H9 (cell line): ENCODE results near the gene ACTR2. TPM values are rescaled to one million over a fixed set of nuclear protein-coding genes. Genes with fewer than 3 reads are reported as not detected.

Source experiments
- DNase-seq: peaks from one replicate; pipeline ENCODE4 v3.0.0-alpha.2; 2017
- H2AFZ ChIP-seq: one replicate; pipeline ENCODE4 v1.6.1; 2013; ENCODE audit warnings: mild to moderate bottlenecking, low read length, control low read depth, moderate library complexity
- H2AK5ac ChIP-seq: 2 replicates; pipeline ENCODE4 v1.6.1; 2013; ENCODE audit warnings: low read length, control low read depth, mixed read lengths; ENCODE audit not compliant: insufficient read length
- H2BK120ac ChIP-seq: one replicate; pipeline ENCODE4 v1.6.1; 2013; ENCODE audit warnings: low read depth, mild to moderate bottlenecking, low read length, control low read depth, inconsistent platforms; ENCODE audit not compliant: poor library complexity, severe bottlenecking
- H2BK12ac ChIP-seq: 2 replicates; pipeline ENCODE4 v1.6.1; 2013; ENCODE audit warnings: low read length, control low read depth, mixed read lengths, low read depth; ENCODE audit not compliant: insufficient read length
- H2BK15ac ChIP-seq: 2 replicates; pipeline ENCODE4 v1.6.1; 2013; ENCODE audit warnings: low read depth, low read length, control low read depth
- H2BK20ac ChIP-seq: one replicate; pipeline ENCODE4 v1.6.1; 2013; ENCODE audit warnings: low read depth, mild to moderate bottlenecking, low read length, control low read depth, inconsistent platforms; ENCODE audit not compliant: poor library complexity, severe bottlenecking
- H2BK5ac ChIP-seq: 2 replicates; pipeline ENCODE4 v1.6.1; 2013; ENCODE audit warnings: low read length, control low read depth, mixed read lengths; ENCODE audit not compliant: insufficient read length
- H3K14ac ChIP-seq: 2 replicates; pipeline ENCODE4 v1.6.1; 2013; ENCODE audit warnings: low read length, control low read depth; ENCODE audit not compliant: insufficient read depth
- H3K18ac ChIP-seq: 2 replicates; pipeline ENCODE4 v1.6.1; 2013; ENCODE audit warnings: low read depth, mild to moderate bottlenecking, mixed read lengths, low read length, control low read depth; ENCODE audit not compliant: insufficient read length
- H3K23ac ChIP-seq: 2 replicates; pipeline ENCODE4 v1.6.1; 2013; ENCODE audit warnings: low read length, control low read depth, mixed read lengths, low read depth; ENCODE audit not compliant: insufficient read length
- H3K23me2 ChIP-seq: 2 replicates; pipeline ENCODE4 v1.6.1; 2013; ENCODE audit warnings: low read depth, mild to moderate bottlenecking, mixed read lengths, low read length, control low read depth; ENCODE audit not compliant: insufficient read length, poor library complexity, severe bottlenecking
- H3K27ac ChIP-seq: 2 replicates; pipeline ENCODE4 v1.5.1; 2013; ENCODE audit warnings: low read length, control low read depth, mixed read lengths, low read depth; ENCODE audit not compliant: insufficient read length
- H3K27me3 ChIP-seq: 2 replicates; pipeline ENCODE4 v1.6.1; 2013; ENCODE audit warnings: low read length, control low read depth, inconsistent platforms; ENCODE audit not compliant: insufficient read depth
- H3K4ac ChIP-seq: 2 replicates; pipeline ENCODE4 v1.6.1; 2013; ENCODE audit warnings: low read depth, mild to moderate bottlenecking, control low read depth, inconsistent platforms, low read length, moderate library complexity
- H3K4me1 ChIP-seq: 2 replicates; pipeline ENCODE4 v1.6.1; 2013; ENCODE audit warnings: low read length, control low read depth, inconsistent platforms; ENCODE audit not compliant: insufficient read depth
- H3K4me2 ChIP-seq: 2 replicates; pipeline ENCODE4 v1.6.1; 2013; ENCODE audit warnings: low read length, control low read depth, mixed read lengths; ENCODE audit not compliant: insufficient read length, insufficient read depth
- H3K56ac ChIP-seq: 2 replicates; pipeline ENCODE4 v1.6.1; 2013; ENCODE audit warnings: low read depth, mild to moderate bottlenecking, mixed read lengths, low read length, control low read depth; ENCODE audit not compliant: insufficient read length
- H3K79me1 ChIP-seq: 2 replicates; pipeline ENCODE4 v1.6.1; 2013; ENCODE audit warnings: low read depth, mild to moderate bottlenecking, moderate library complexity, low read length, control low read depth, inconsistent platforms; ENCODE audit not compliant: insufficient read depth, poor library complexity, severe bottlenecking
- H3K79me2 ChIP-seq: 2 replicates; pipeline ENCODE4 v1.6.1; 2013; ENCODE audit warnings: low read length, control low read depth, inconsistent platforms; ENCODE audit not compliant: insufficient read depth
- H3K9ac ChIP-seq: 2 replicates; pipeline ENCODE4 v1.6.1; 2013; ENCODE audit warnings: low read length, control low read depth, mixed read lengths; ENCODE audit not compliant: insufficient read length; ENCODE audit errors: extremely low read depth
- H3K9me3 ChIP-seq: one replicate; pipeline ENCODE4 v1.6.1; 2013; ENCODE audit warnings: low read depth, low read length, inconsistent platforms; ENCODE audit not compliant: control insufficient read depth
- H3T11ph ChIP-seq: one replicate; pipeline ENCODE4 v1.6.1; 2013; ENCODE audit warnings: mild to moderate bottlenecking, low read length, control low read depth, inconsistent platforms
- H4K20me1 ChIP-seq: one replicate; pipeline ENCODE4 v1.6.1; 2013; ENCODE audit not compliant: control insufficient read depth, insufficient read length, insufficient read depth
- H4K5ac ChIP-seq: 2 replicates; pipeline ENCODE4 v1.6.1; 2013; ENCODE audit warnings: low read depth, mild to moderate bottlenecking, mixed read lengths, low read length, control low read depth; ENCODE audit not compliant: insufficient read length
- H4K8ac ChIP-seq: replicated peaks from 2 replicates; pipeline ENCODE4 v1.6.1; 2013; ENCODE audit warnings: low read length, control low read depth, mixed read lengths, low read depth; ENCODE audit not compliant: insufficient read length
- H4K91ac ChIP-seq: 2 replicates; pipeline ENCODE4 v1.6.1; 2013; ENCODE audit warnings: low read depth, mild to moderate bottlenecking, moderate library complexity, mixed read lengths, low read length, control low read depth; ENCODE audit not compliant: insufficient read length
- H3K27ac Mint-ChIP-seq, 3 experiments: 2 replicates in 2 of 3; 3 replicates in 1 of 3; pipeline ENCODE4 v1.8.0; 2020 to 2021; ENCODE audit warnings: mixed read lengths in 3 of 3, mild to moderate bottlenecking in 1 of 3, moderate library complexity in 1 of 3
- H3K27me3 Mint-ChIP-seq: 2 replicates; pipeline ENCODE4 v1.8.0; 2021; ENCODE audit warnings: low read depth, mild to moderate bottlenecking, moderate library complexity, mixed read lengths
- H3K36me3 Mint-ChIP-seq, 3 experiments: 2 replicates in 2 of 3; 3 replicates in 1 of 3; pipeline ENCODE4 v1.8.0; 2020 to 2021; ENCODE audit warnings: low read depth in 3 of 3, mixed read lengths in 3 of 3; ENCODE audit not compliant: insufficient read depth in 1 of 3
- H3K4me1 Mint-ChIP-seq, 2 experiments: 2 replicates each; pipeline ENCODE4 v1.8.0; 2020; ENCODE audit warnings: mixed read lengths in 2 of 2
- H3K4me3 Mint-ChIP-seq, 2 experiments: 2 replicates in 1 of 2; 3 replicates in 1 of 2; pipeline ENCODE4 v1.8.0; 2020 to 2021; ENCODE audit warnings: mild to moderate bottlenecking in 2 of 2, mixed read lengths in 2 of 2, moderate library complexity in 1 of 2
- H3K9me3 Mint-ChIP-seq, 2 experiments: 2 replicates in 1 of 2; 3 replicates in 1 of 2; pipeline ENCODE4 v1.8.0; 2020; ENCODE audit warnings: mild to moderate bottlenecking in 2 of 2, mixed read lengths in 2 of 2, moderate library complexity in 1 of 2
- WGBS: extraction: QIAGEN DNeasy Blood & Tissue Kit; methylation state at CpG from one replicate; pipeline ENCODE4 v1.1.7; 2013; ENCODE audit warnings: missing lambda C conversion rate, low lambda C conversion rate, mixed read lengths; ENCODE audit not compliant: insufficient read length; ENCODE audit errors: extremely low coverage; 5-methylcytosine and 5-hydroxymethylcytosine counted together
- total RNA-seq: library from RNA; stranded (reverse); gene quantifications from 2 replicates; pipeline ENCODE4 v1.2.1, GENCODE V29; 2021
- TF ChIP-seq, protein P1 (sequence below): fragments of 200-600 bp; sonication (generic); conservative IDR thresholded peaks from 3 replicates; pipeline ENCODE4 v1.8.0; 2021; ENCODE audit warnings: antibody characterized with exemption, mild to moderate bottlenecking

ACTR2 gene
- total RNA-seq, 1 experiment from 2014 or later = 176 TPM

DNA sequence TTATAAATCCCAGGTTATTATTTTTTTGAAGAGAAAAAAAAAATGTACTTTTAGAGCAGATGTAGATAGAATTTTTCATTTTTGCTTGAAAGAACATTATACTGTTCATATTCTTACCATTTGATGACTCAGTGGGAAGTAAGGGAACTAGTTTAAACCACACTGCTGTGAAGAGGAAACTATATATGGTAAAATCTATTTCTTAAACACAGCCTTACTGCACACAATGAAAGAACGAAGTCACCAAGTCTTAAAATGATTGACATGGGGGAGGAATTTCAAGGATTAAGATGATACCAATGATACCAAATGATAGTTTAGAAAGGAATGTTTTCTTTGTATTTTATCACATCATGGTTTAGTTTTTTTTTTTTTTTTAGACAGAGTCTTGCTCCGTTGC lies 5.0 kb downstream of the ACTR2 start:
- DNase-seq = no peak
- Histone ChIP-seq H4K8ac (no peak overlapping the region), H3K9me3 (no peaks in the 10 kb centered on the region), H3K4ac (no peak overlapping the region), H3K79me1 (peaks cover 7% of the 10 kb centered on the region), H3K9ac (no peak overlapping the region), H3T11ph (no peak overlapping the region), H2BK20ac (no peak overlapping the region), H3K18ac (no peak overlapping the region), H3K14ac (no peak overlapping the region), H4K20me1 (no peaks in the 10 kb centered on the region), H2BK120ac (no peak overlapping the region), H3K56ac (no peak overlapping the region), H2BK12ac (no peak overlapping the region), H4K5ac (no peak overlapping the region), H3K23ac (no peak overlapping the region), H3K27me3 (no peaks in the 10 kb centered on the region), H3K4me1 (no peaks in the 10 kb centered on the region), H3K4me2 (no peak overlapping the region), H3K79me2 (peaks cover 12% of the 10 kb centered on the region; the same call in 1 of the 2 replicates), H4K91ac (no peak overlapping the region), H2BK5ac (no peak overlapping the region), H3K23me2 (peaks cover 3% of the 10 kb centered on the region), H3K27ac (no peak overlapping the region), H2AK5ac (no peak overlapping the region), H2AFZ (no peak overlapping the region), H2BK15ac (no peak overlapping the region)
- no peak overlapping the region for H3K4me3 Mint-ChIP-seq
- TF ChIP-seq, protein P1, sequence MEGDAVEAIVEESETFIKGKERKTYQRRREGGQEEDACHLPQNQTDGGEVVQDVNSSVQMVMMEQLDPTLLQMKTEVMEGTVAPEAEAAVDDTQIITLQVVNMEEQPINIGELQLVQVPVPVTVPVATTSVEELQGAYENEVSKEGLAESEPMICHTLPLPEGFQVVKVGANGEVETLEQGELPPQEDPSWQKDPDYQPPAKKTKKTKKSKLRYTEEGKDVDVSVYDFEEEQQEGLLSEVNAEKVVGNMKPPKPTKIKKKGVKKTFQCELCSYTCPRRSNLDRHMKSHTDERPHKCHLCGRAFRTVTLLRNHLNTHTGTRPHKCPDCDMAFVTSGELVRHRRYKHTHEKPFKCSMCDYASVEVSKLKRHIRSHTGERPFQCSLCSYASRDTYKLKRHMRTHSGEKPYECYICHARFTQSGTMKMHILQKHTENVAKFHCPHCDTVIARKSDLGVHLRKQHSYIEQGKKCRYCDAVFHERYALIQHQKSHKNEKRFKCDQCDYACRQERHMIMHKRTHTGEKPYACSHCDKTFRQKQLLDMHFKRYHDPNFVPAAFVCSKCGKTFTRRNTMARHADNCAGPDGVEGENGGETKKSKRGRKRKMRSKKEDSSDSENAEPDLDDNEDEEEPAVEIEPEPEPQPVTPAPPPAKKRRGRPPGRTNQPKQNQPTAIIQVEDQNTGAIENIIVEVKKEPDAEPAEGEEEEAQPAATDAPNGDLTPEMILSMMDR = no peak
- H3K27ac Mint-ChIP-seq = no peak overlapping the region
- peaks cover 6 to 7% of the 10 kb centered on the region in 2 experiments; a peak in 2 of 4 replicates for H3K4me1 Mint-ChIP-seq
- no peaks in the 10 kb centered on the region for H3K9me3 Mint-ChIP-seq
- peaks cover 0 to 6% (median 1%) of the 10 kb centered on the region in 3 experiments; a peak in 4 of 7 replicates for H3K36me3 Mint-ChIP-seq
- WGBS = no CpG with 5 or more reads among the region's 2 CpGs
- no peaks in the 10 kb centered on the region for H3K27me3 Mint-ChIP-seq
